ENCODE data around the gene CSNK2A2.

The CSNK2A2 gene

DNA sequence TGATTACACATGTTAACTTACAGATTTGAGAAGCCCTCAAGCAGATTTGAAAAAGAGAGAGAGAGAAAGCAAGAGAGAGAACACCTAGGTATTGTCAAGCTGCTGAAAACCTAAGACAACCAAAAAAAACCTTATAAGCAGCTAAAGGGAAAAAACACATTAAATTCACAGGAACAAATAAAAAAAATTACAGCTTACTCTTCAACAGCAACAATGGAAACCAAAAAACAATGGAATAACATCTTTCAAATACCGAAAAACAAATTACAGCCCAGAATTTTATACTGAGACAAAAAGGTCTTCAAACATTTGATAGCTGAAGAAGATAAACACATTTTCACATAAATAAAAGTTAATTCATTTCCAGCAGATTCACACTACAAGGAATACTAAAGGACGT lies 60.3 kb downstream of the CSNK2A2 start:
- no peak for DNase-seq

DNA sequence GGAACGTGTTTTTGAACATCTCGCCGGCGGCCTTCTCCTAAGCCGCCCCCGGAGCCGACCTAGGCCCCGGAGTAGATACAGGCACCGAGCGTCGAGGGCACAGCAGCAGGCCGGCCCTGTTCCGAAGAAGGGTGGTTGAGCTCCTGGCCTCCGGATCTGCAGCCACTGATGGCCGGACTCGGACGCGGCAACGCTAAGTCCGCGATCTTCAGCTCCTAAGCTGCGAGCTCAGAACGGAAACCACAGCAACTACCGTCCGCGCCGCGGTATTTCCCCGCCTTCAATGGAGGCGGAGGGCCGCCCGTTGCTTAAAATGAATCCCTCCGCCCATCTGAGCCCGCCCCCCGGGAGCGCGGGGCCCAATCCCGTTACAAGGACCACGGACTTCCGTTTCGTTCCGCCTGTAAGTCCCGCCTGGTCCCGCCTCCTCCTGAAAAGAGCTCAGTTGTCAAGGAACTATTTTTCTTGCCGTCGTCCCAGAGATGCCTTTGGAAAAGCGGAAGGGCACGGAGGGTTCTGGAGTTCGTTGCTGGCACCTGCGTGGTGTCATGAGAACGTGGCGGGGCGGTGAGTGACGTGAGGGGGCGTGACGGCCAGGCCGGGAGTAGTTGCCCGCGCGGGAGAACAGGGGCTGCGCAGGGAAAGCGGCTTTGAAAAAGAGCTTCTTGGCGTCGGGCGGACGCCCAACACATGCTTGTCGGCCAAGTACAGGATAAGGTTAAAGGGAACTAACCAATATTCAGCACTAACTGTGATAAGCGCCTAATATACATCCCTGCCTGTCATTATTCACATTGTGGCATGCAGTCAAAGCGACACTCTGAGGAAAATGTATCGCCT lies 68.6 kb downstream of the CSNK2A2 start, which contains the start of gene CFAP20:
Gene CFAP20 (minus strand): TSS at position 285 of the 840 bp plus-strand sequence. CDS start 266 bp downstream, at position 19.
- DNase-seq: peak; percentile 99

DNA sequence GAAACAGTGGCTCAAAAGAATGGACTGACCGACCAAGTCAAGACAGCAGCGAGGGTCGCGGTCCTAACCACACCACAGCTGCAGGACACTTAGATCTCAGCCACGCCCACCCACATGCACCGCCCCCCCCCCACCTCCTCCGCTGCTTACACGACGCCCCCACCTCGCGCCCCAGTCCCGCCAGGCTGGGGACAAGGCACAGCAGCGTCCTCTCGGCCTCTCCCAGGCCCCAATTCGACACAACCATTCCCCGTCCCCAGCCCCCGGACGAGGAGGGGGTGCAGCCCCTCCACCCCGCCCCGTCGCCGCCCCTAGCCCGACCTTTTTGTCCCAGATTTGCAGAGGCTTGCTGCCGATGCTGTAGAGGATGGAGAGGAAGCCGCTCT lies 69.2 kb downstream of the CSNK2A2 start:
- no peak for DNase-seq

DNA sequence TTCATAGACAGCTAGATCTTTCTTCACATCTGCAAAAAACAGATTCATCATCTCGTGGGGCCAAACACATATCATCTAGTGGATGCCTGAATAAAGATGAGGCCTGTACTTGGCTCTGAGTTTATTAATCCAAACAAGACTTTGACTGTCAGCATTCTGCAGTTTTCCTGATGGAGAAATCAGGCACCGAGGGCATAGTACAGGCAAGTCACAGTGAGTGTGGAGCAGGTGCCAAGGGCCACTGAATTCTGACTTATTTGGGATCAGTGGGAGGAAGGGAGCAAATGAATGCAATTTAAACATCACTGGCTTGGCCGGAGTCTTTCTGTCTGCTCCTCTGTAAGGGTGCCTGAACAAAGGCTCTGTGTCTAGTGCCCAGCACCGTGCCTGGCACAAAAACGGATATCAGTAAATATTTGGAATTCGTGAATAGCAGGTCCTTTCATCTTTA lies 69.7 kb downstream of the CSNK2A2 start:
- DNase-seq: no peak

DNA sequence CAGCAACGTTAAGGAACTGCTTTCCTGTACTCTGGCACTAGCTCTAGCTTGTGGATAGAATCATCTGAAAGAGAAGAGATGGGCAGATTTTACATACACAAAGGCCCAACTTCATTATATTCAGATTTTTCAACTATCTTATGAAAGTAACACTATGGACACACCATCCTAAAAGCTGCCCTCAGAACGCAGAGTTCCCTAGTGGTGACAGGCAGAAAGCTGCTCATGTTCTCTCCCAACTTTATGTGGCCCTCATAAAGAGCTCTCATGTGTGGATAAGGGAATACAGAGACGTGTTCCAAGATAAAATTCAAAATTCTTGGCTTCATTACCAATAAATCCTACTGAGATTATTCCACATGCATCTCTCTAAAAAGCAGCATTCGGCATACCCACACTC lies 70.3 kb downstream of the CSNK2A2 start:
- no peak for DNase-seq

DNA sequence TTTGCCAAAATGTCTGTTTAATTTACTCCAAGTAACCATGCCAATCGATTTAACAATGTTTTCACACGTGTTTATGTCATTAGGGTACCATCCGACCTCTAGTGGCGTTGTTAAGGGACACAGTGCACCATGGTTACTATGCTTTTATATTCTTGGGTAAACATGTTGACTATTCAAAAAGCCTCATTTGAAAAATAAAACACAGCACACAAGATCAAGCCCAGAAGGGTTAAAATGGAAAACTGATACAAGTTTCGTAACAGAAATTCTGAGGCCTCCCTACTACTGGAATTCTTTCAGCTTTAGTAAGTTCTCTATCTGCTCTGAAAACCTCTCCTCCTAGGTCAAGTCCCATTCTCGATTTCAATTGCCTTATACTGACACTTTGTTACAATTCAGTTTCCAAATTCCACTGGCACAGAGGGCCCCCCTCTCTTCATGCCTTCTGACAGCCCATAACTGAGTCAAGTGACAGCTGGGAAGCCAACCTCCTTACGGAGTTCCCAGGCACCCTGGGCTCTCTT lies 70.8 kb downstream of the CSNK2A2 start:
- peak; percentile 24 for DNase-seq

DNA sequence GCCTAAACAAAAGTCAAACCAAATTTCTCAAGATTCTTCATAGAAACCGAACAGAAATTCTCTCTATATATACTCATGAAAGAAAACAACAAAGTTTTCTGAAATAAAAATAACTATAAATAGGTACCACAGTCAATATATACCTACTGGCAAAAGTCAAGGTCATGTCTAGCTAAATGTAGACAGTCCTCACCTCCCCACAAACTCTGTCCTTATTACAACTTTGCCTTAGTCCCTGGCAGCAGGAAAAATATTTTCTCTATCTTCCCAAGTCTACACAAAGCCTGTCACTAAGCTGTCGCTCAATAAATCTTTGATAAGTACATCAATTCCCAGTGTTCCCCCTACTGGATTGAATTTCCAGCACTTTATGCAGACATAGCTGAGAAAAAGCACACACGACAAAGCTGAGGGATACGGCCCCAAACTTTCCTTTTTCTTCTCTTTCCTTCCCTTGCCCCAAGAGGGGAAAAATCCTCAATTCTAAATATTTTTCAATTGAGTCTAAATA lies 71.4 kb downstream of the CSNK2A2 start:
- no peak for DNase-seq

DNA sequence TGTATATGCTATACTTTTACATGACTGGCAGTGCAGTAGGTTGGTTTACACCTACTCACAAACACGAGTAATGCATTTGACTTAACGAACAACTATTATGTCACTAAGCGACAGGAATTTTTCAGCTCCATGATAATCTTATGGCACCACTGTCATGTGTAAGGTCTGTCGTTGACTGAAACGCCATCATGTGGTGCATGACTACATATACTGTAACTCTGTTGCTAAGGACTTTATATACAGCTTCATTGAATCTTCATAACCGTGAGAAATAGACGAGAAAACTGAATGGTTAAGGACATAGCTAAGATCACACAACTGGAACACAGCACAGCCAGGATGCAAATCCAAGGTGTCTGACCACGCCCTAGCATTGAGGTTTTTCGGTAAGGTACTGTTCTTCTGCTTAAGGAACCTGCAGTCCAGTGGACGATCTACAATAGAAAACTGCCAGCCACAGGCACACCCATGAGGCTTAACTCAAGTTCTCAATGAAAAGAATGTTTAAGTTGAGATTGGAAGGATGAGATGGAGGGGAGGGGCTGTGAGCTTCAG lies 72.0 kb downstream of the CSNK2A2 start:
- peak; percentile 12 for DNase-seq

DNA sequence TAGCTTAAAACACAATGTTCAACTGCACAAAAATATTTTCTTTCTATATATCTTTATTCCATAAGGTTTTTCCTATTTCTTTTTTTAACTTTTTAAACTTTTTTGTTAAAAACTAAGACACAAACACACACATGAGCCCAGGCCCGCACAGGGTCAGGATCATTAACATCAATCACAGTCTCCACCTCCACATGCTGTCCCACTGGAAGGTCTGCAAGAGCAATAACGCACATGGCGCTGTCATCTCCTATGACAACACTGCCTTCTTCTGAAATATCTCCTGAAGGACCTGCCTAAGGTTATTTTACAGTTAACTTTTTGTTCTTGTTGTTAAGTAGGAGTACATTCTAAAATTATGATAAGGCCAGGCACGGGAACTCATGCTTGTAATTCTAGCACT lies 72.9 kb downstream of the CSNK2A2 start:
- no peak for DNase-seq

DNA sequence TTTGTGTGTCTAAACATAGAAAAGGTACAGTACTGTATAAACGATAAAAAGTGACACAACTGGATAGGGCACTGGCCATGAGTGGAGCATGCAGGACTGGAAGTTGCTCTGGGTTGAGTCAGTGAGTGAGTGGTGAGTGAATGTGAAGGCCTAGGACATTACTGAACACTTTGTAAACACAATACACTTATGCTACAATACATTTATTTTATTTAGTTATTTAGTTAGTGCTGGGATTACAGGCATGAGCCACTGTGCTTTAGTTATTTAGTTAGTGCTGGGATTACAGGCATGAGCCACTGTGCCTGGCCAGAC lies 73.3 kb downstream of the CSNK2A2 start:
- DNase-seq: no peak

DNA sequence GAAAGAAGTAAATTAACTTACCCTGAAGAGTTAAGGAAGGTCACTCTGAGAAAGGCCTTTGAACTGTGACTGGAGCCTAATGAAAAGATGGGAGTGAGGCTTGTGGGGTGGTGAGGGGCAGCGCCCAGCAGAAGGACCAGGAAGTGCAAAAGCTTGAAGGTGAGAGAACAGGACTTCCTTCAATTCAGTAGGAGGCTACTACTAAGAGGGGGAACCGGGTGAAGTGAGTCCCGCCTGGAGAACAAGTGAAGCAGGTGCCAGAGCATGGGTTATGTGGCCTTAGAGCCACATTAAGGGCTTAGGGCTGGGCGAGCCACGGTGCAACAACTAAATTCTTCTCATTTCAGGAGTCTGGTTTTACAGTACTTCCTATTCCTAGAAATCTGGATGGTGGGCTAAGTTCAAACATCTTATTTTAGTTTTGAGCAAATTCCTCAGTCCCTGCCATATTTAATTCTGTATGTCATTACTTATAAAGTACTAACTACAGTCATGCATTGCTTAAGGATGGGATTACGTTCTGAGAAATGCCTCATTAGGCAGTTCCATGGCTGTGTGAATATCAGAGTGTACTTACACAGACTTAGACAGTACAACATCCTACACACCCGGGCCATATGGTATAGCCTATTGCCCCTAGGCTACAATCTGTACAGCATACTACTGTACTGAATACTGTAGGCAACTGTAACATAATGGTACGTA lies 73.9 kb downstream of the CSNK2A2 start:
- DNase-seq: no peak

DNA sequence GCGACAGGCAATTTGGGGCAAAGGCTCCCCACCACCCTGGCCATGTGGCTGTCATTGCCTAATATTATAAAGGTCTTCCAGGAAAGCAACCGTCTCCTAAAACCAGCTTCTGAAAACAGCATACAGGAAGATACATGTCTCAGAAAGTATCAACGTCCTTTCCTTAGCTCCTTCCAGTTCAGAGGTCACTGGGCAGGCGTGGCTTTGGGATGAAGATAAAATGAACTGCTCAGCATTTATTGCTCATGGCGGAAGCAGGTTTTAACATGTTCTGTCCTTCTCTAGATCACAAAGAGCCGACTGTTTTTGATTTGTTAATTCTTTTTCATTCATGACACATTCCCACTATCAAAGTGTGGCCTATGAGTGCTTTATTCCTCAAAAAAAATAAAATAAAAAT lies 76.8 kb downstream of the CSNK2A2 start:
- no peak for DNase-seq

DNA sequence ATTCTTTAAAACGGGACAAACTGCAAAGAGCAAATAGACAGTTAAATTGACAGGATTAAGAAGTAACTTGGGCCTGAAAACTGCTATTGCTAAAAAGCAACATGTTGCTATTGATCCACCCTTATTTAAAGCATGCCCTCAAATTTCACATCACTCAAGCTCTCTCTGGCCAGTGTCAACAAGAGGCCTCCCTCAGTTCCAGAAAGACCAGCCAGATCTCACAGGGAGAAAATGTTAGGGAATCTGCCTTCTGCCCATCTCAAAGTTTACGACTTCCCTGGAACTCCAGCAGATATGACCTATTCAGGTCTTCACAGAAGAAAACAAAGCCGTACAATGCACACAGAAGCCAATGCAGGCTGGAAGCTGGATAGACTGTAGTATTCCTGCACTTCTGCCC lies 77.7 kb downstream of the CSNK2A2 start:
- DNase-seq: no peak

DNA sequence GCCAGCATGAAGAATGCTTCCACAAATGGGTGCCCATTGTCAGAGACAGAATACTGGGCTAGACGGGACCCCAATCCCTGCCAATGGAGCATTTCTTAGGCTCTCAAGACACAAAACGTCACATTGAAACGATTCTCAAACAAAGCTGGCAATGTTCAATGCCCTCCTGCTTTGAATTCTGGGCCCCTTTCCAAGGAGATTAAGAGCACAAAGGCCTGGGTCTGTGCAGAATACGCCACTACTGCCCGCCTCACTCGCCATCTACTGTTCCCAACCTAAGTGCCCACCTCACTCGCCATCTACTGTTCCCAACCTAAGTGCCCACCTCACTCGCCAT lies 78.4 kb downstream of the CSNK2A2 start:
- no peak for DNase-seq

DNA sequence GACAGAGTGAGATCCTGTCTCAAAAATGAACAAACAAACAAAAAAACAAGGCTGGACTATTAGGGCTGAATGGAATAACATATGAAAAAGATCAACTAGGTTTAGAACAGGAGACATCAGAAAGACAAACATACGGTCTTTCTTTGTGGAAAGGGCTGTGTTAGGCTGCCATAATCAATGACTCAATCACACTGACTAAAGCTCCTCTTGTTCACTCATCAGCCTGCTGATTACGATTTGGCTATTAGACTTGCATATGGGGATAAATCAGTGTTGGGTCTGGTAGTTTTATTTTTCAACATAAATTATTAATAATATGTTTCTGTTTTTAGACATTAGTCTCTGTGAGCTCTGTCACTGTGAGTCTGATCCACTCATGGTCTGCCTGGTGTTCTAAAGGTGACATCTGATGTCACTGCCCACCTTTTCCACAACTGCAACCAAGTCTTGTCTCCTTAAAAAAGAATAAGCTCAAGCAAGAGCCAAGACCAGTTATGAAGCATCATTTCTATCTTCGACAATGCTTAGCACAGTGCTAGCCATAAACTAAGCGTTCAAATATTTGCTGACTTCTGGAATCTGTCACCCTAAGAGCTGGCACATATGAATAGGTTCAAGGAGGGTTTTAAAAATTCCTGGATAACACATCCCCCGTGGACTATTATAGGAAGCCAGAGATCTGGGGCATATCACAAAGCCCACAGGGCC lies 79.0 kb downstream of the CSNK2A2 start:
- DNase-seq: no peak

DNA sequence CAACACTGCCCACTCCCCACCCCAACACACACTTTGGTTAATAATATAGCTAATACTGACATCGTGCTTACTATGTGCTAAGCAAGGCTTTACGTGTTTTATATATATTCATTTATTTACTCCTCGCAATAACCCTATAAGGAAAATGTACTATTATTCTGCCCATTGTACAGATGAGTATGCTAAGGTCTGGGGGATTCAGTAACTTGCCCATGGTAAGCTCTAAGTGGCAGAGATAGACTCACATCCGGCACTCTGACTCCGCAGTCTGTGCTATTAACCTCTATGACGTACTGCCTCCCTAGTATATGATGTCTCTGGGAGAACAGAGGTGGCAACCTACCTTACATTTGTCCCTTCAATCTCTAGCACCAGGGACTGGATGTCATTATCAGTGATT lies 81.4 kb downstream of the CSNK2A2 start:
- DNase-seq: no peak

DNA sequence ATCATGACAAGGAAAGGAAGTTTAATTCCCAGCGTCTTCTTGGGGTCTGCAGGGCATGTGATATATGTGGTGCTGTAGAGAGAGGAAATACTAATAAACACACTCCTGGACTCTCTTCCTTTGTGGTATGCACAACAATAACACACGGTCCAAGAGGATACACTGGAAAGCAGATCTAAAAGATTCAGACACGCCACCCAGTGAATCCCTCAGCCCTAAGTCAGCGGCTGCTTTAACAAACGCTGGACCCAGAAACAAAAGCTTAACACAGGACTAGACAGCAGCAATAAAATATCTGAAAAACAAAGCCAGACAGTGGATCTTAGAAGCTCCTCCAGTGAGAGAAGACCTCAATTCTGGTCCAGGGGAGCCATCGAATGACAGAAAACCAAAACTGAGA lies 81.8 kb downstream of the CSNK2A2 start:
- DNase-seq: no peak

DNA sequence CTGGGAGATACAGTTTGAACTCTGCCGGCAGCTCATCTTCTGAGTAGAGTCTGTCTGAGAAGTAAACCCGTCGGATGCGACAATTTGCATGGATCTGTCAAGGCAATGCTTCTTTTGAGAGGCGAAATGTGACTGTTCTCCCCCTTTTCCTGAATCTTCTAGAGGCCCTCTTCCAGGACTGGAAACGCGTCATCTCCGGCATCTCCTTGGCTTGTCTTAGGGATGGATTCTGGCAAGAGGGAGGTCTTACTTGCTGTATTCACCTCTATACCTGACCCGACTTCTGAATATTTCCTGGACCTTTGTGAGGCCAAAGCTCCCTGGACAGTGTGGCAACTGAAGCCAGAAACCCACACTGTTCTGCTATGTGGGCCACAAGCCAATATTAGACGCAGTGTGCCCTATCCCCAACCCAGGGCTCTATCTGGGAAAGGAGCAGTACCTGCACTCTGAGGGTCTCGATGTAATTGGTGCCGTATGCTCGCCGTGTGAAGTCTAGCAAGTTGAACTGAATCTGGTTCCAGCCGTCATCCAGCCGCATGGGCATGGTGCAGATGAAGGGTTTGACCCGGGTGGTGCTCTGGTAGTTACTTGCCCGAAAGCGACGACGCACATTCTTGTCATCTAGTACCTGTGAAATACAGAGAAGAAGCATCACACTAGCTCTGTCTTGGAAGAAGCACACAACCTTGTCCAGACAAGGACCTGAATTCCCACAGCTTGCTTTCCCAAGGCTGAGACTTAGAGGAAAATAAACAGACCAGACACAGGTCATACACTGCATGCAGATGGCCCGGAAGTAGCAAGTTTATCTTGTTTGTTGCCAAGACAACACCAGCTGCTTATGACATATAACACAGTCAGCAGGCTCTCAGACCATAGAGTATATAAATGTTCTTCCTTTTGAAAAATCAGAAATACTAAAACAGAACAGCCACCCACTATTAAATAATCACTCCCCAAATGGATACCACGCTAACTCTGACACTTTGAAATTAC lies 82.8 kb downstream of the CSNK2A2 start:
- no peak for DNase-seq

DNA sequence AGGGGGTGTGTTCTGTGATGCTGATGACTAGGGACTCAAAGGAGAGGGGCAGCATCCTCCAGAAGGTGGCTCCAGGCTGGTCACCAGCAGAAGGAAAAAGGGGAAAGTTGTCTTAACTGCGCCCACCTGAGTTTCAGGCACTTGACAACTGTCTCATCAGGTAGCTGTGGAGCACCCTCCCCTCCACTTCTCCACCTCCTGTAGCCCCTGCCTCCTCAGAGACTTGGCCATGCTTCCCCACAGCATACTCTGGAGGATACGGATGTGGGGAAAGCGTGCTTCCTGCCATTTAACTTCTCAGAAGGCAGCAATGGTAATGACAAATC lies 86.6 kb downstream of the CSNK2A2 start:
- no peak for DNase-seq

DNA sequence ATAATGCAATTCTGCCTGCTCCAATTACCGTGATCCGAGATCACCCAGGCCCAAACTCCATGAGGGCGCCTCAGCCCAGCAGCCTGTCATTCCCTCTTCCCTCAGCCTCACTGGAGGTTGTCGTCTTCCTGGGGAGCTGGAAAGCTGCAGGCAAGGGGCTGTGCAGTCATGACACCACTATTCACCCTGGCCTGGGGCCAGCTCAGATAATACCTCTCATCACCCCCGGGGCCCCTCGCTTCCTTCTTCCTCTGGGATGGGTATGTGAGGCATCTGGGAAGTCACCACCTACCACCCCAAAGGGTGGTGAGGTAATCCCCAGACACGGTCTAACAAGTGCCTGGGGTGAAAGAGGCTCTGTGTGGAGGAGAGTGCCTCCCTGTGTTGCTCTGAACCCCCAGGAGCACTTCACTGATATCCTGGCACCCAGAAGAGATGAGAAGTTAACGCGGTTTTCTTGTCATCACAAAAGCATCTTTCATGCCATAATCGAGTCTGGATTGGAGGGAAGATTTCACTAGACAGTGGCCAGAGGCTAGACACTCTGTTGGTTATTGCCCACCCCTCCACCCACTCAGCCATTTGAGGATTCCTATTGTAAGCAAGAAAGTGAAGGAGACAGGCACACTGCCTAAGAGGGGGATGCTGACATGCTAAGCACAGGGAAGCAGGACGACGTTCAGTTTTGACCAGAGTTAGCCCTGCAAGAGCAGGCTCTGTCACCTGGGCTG lies 87.2 kb downstream of the CSNK2A2 start:
- DNase-seq: no peak

DNA sequence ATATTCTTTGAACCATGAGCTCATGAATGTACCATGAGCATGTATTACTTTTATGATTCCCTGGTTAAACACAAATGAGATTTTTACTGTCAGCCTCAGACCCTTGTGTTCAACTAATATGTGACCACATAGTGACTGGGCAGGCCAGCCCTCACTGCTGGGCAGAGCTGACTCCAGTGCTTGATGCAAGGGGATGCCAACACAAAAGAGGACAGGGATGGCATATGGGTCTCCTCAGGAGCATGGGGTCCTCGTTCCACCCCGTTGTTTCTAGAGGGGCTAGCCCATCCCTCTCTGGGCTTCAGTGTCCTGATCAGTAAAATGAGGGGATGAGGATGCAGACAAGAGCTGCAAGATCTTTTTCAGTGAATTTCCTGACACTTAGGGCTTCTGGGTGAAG lies 88.0 kb downstream of the CSNK2A2 start:
- no peak for DNase-seq
